HepG2 (cell line): ENCODE data around the gene MAPK8IP1. TPM values are rescaled to one million over a fixed set of nuclear protein-coding genes. Genes with fewer than 3 reads are reported as not detected.

Source experiments
- BATF2 ChIP-seq: sonication (generic); formaldehyde crosslinking; IDR thresholded peaks from 2 replicates; pipeline ENCODE4 v1.8.0; 2022; ENCODE audit warnings: mild to moderate bottlenecking, missing genetic modification reagents, moderate library complexity
- CENPBD1 ChIP-seq: sonication (generic); formaldehyde crosslinking; IDR thresholded peaks from 2 replicates; pipeline ENCODE4 v1.8.0; 2022; ENCODE audit warnings: missing genetic modification reagents, low read depth, mild to moderate bottlenecking, borderline replicate concordance
- DPF2 ChIP-seq: sonication (generic); formaldehyde crosslinking; IDR thresholded peaks from 2 replicates; pipeline ENCODE4 v1.4.0; 2020; ENCODE audit warnings: mild to moderate bottlenecking, low read depth, missing genetic modification reagents, borderline replicate concordance
- FOXC1 ChIP-seq: sonication (generic); formaldehyde crosslinking; IDR thresholded peaks from 2 replicates; pipeline ENCODE4 v1.8.0; 2022; ENCODE audit warnings: mild to moderate bottlenecking, missing genetic modification reagents, borderline replicate concordance
- GATAD1 ChIP-seq: IDR thresholded peaks from 2 replicates; pipeline ENCODE4 v1.6.1; 2016; ENCODE audit warnings: missing genetic modification reagents, missing compliant biosample characterization
- GTF2F1 ChIP-seq: fragments of 150-350 bp; IDR thresholded peaks from 2 replicates; pipeline ENCODE4 v1.6.1; 2014; ENCODE audit warnings: low read length
- MAFK ChIP-seq, 2 experiments: IDR thresholded peaks in 1 of 2; conservative IDR thresholded peaks in 1 of 2; 2 replicates each; pipeline ENCODE4 v1.6.1; 2011; ENCODE audit warnings: improper control_type of control experiment in 2 of 2, low read length in 2 of 2
- NCOA2 ChIP-seq: sonication (generic); formaldehyde crosslinking; IDR thresholded peaks from 2 replicates; pipeline ENCODE4 v1.8.0; 2022; ENCODE audit warnings: inconsistent platforms
- SMAD9 ChIP-seq: sonication (generic); formaldehyde crosslinking; IDR thresholded peaks from 2 replicates; pipeline ENCODE4 v1.5.1; 2020; ENCODE audit warnings: mild to moderate bottlenecking, missing genetic modification reagents
- TBL1XR1 ChIP-seq: fragments of 150-350 bp; IDR thresholded peaks from 2 replicates; pipeline ENCODE4 v1.6.1; 2014; ENCODE audit warnings: borderline replicate concordance, low read length; ENCODE audit not compliant: partially characterized antibody
- ZNF281 ChIP-seq: sonication (generic); formaldehyde crosslinking; IDR thresholded peaks from 2 replicates; pipeline ENCODE4 v1.4.0; 2020; ENCODE audit warnings: missing genetic modification reagents, borderline replicate concordance
- ZNF350 ChIP-seq: sonication (generic); formaldehyde crosslinking; IDR thresholded peaks from 2 replicates; pipeline ENCODE4 v1.4.0; 2020; ENCODE audit warnings: mild to moderate bottlenecking, low read depth, missing genetic modification reagents, borderline replicate concordance
- ZSCAN21 ChIP-seq: sonication (generic); formaldehyde crosslinking; IDR thresholded peaks from 2 replicates; pipeline ENCODE4 v1.8.0; 2022; ENCODE audit warnings: mild to moderate bottlenecking, missing genetic modification reagents, moderate library complexity, borderline replicate concordance
- ZXDC ChIP-seq: sonication (generic); formaldehyde crosslinking; IDR thresholded peaks from 2 replicates; pipeline ENCODE4 v1.5.0; 2020; ENCODE audit warnings: mild to moderate bottlenecking, missing genetic modification reagents
- polyA plus RNA-seq, 8 experiments: library from polyadenylated mRNA; depleted of rRNA in 3 of 8; stranded (reverse) in 7 of 8; unstranded in 1 of 8; fragments of >200 nt; fragmentation: Illumina TruSeq in 4 of 8; extraction: Trizol in 4 of 8; gene quantifications; 2 replicates each; pipeline versions ENCODE4 v1.2.1 to v1.2.3, GENCODE V29; 2011 to 2016; ENCODE audit warnings: low read depth in 4 of 8, missing spikeins in 1 of 8, mixed read lengths in 1 of 8; ENCODE audit not compliant: insufficient read depth in 1 of 8
- total RNA-seq, 5 experiments: library from RNA; depleted of rRNA; stranded (reverse); fragments of >200 nt; fragmentation: Illumina TruSeq; extraction: Trizol; gene quantifications; 2 replicates each; pipeline ENCODE4 v1.2.3, GENCODE V29; 2016; ENCODE audit warnings: low read depth in 1 of 5

MAPK8IP1 gene
- total and polyA plus RNA-seq, 2 of the 13 experiments (the other 11 are each of a cell fraction or from before 2014, with no cell fraction given), result 2.2 to 4.2 TPM

- TF ChIP-seq CENPBD1 (CRISPR knock-in tag) (no peak), ZSCAN21 (CRISPR knock-in tag) (no peak), GTF2F1 (no peak), ZNF281 (CRISPR knock-in tag) (no peak), TBL1XR1 (no peak), GATAD1 (no peak), BATF2 (no peak), SMAD9 (CRISPR knock-in tag) (no peak), ZNF350 (no peak), MAFK (conservative IDR thresholded peaks at IDR 0.05 in 1 of 2, IDR thresholded peaks at IDR 0.05 in 1 of 2; ENCODE audit: low read length in 2 of 2) (no peak), NCOA2 (CRISPR knock-in tag) (no peak), DPF2 (CRISPR knock-in tag) (no peak), ZXDC (CRISPR knock-in tag) (no peak), FOXC1 (no peak)
These were observed 52.5 kb downstream of the MAPK8IP1 start (continued) for GRCh38 chr11:45937916-45938315.
